SK-N-MC (cell line): ENCODE data around the gene MND1.
A peak's percentile ranks its signal among the peaks of the same experiment; 100 is the strongest.

Experiments used
- DNase-seq: peaks from one replicate; pipeline ENCODE4 v3.0.0-alpha.2; 2011; ENCODE audit warnings: low read depth, low spot score
- H3K27ac ChIP-seq: fragments of 200-600 bp; sonication (generic); 2 replicates; pipeline ENCODE4 v1.5.1; 2016; ENCODE audit warnings: mixed run types
- H3K36me3 ChIP-seq: fragments of 200-600 bp; sonication (generic); 2 replicates; pipeline ENCODE4 v1.6.1; 2017; ENCODE audit warnings: antibody characterized with exemption, low read length, mixed read lengths; ENCODE audit not compliant: insufficient read depth
- H3K4me3 ChIP-seq: fragments of 200-600 bp; sonication (generic); 2 replicates; pipeline ENCODE4 v1.5.1; 2016
- H3K9ac ChIP-seq: fragments of 200-600 bp; sonication (generic); 2 replicates; pipeline ENCODE4 v1.8.0; 2017; ENCODE audit warnings: mixed run types, mixed read lengths; ENCODE audit not compliant: insufficient read length
- H3K9me3 ChIP-seq: fragments of 200-600 bp; sonication (generic); 2 replicates; pipeline ENCODE4 v1.6.1; 2017; ENCODE audit warnings: low read depth, mild to moderate bottlenecking, antibody characterized with exemption, low read length, moderate library complexity, mixed read lengths
- EZH2 ChIP-seq: fragments of 200-600 bp; sonication (generic); IDR thresholded peaks from one replicate; pipeline ENCODE4 v1.6.1; 2017; ENCODE audit warnings: antibody characterized with exemption
- FOXP2 ChIP-seq: optimal IDR thresholded peaks from 2 replicates; pipeline ENCODE3; 2011; ENCODE audit warnings: mild to moderate bottlenecking, moderate library complexity; ENCODE audit not compliant: insufficient read depth; ENCODE audit errors: extremely low read length, control extremely low read depth
- POLR2AphosphoS5 ChIP-seq: IDR thresholded peaks from 2 replicates; pipeline ENCODE4 v1.6.1; 2012; ENCODE audit warnings: mild to moderate bottlenecking, low read depth, low read length, borderline replicate concordance

Gene MND1

GRCh38 chr4:153375303-153375702, 30.8 kb downstream of the MND1 start:
- DNase-seq: no peak
- peak overlapping the region; percentile 97 for H3K27ac ChIP-seq
- TF ChIP-seq EZH2: no peak
- TF ChIP-seq POLR2AphosphoS5: no peak
- TF ChIP-seq FOXP2: no peak
- H3K4me3 ChIP-seq: peak overlapping the region; percentile 58
- H3K36me3 ChIP-seq: peaks cover 30% of the 10 kb centered on the region
- H3K9me3 ChIP-seq: peaks cover 5% of the 10 kb centered on the region; the same call in 1 of the 2 replicates
- H3K9ac ChIP-seq: peak overlapping the region; percentile 56

- Histone ChIP-seq H3K4me3 (no peak overlapping the region), H3K27ac (peak overlapping the region; percentile 49; the same call in 1 of the 2 replicates), H3K9me3 (no peaks in the 10 kb centered on the region), H3K36me3 (peaks cover 8% of the 10 kb centered on the region; the same call in 1 of the 2 replicates), H3K9ac (no peak overlapping the region)
- DNase-seq: no peak
- TF ChIP-seq FOXP2: no peak
- no peak for TF ChIP-seq EZH2
- no peak for TF ChIP-seq POLR2AphosphoS5
Observed at GRCh38 chr4:153383131-153383530, 38.6 kb downstream of the MND1 start.

- no peak for DNase-seq
- no peak overlapping the region for H3K4me3 ChIP-seq
- H3K36me3 ChIP-seq: peaks cover 8% of the 10 kb centered on the region; the same call in 1 of the 2 replicates
- H3K27ac ChIP-seq: no peak overlapping the region
- TF ChIP-seq FOXP2 (no peak), EZH2 (no peak), POLR2AphosphoS5 (no peak)
- no peak overlapping the region for H3K9ac ChIP-seq
- no peaks in the 10 kb centered on the region for H3K9me3 ChIP-seq
Observed at GRCh38 chr4:153384160-153384559, 39.7 kb downstream of the MND1 start.

- Histone ChIP-seq H3K9ac (no peak overlapping the region), H3K27ac (no peak overlapping the region), H3K36me3 (peaks cover 8% of the 10 kb centered on the region; the same call in 1 of the 2 replicates), H3K4me3 (no peak overlapping the region), H3K9me3 (no peaks in the 10 kb centered on the region)
- no peak for DNase-seq
- no peak for TF ChIP-seq EZH2
- no peak for TF ChIP-seq FOXP2
- no peak for TF ChIP-seq POLR2AphosphoS5
Observed at GRCh38 chr4:153385784-153386183, 41.3 kb downstream of the MND1 start.

- peaks cover 8% of the 10 kb centered on the region; the same call in 1 of the 2 replicates for H3K36me3 ChIP-seq
- H3K9me3 ChIP-seq: no peaks in the 10 kb centered on the region
- 0 out of 2 replicates have a peak overlapping the region, but pooled peaks have one; percentile 51 for H3K27ac ChIP-seq
- no peak for DNase-seq
- no peak for TF ChIP-seq POLR2AphosphoS5
- no peak for TF ChIP-seq FOXP2
- no peak for TF ChIP-seq EZH2
- H3K9ac ChIP-seq: no peak overlapping the region
- no peak overlapping the region for H3K4me3 ChIP-seq
Observed at GRCh38 chr4:153387981-153388380, 43.5 kb downstream of the MND1 start.

GRCh38 chr4:153393397-153393796, 48.9 kb downstream of the MND1 start:
- Histone ChIP-seq H3K36me3 (no peaks in the 10 kb centered on the region; the same call in 1 of the 2 replicates), H3K27ac (no peak overlapping the region), H3K4me3 (no peak overlapping the region), H3K9me3 (no peaks in the 10 kb centered on the region), H3K9ac (no peak overlapping the region)
- DNase-seq: no peak
- no peak for TF ChIP-seq POLR2AphosphoS5

GRCh38 chr4:153394945-153395344, 50.5 kb downstream of the MND1 start:
- Histone ChIP-seq H3K9ac (no peak overlapping the region), H3K36me3 (no peaks in the 10 kb centered on the region; the same call in 1 of the 2 replicates), H3K4me3 (no peak overlapping the region), H3K27ac (no peak overlapping the region), H3K9me3 (no peaks in the 10 kb centered on the region)
- no peak for DNase-seq
- TF ChIP-seq POLR2AphosphoS5: no peak
- no peak for TF ChIP-seq FOXP2
- no peak for TF ChIP-seq EZH2

- TF ChIP-seq POLR2AphosphoS5 (no peak), EZH2 (no peak), FOXP2 (no peak)
- no peak for DNase-seq
- H3K27ac ChIP-seq: no peak overlapping the region
Observed at GRCh38 chr4:153398713-153399112, 54.2 kb downstream of the MND1 start.

GRCh38 chr4:153399358-153399757, 54.9 kb downstream of the MND1 start:
- no peaks in the 10 kb centered on the region for H3K9me3 ChIP-seq
- no peak overlapping the region for H3K9ac ChIP-seq
- H3K27ac ChIP-seq: no peak overlapping the region
- TF ChIP-seq POLR2AphosphoS5: no peak
- no peak for TF ChIP-seq FOXP2
- TF ChIP-seq EZH2: no peak
- H3K4me3 ChIP-seq: no peak overlapping the region
- H3K36me3 ChIP-seq: peaks cover 16% of the 10 kb centered on the region
- no peak for DNase-seq

More at GRCh38 chr4:153398713-153399112, 54.2 kb downstream of the MND1 start:
- Histone ChIP-seq H3K4me3 (no peak overlapping the region), H3K9me3 (no peaks in the 10 kb centered on the region), H3K36me3 (peaks cover 16% of the 10 kb centered on the region), H3K9ac (no peak overlapping the region)
